ENCODE measurements around the gene MRPL34.
"Not testable (repeated sequence)": the region's sequence is repeated elsewhere in the genome, so short reads cannot be mapped to it uniquely, and the experiment has no call there.

MRPL34 gene

DNA sequence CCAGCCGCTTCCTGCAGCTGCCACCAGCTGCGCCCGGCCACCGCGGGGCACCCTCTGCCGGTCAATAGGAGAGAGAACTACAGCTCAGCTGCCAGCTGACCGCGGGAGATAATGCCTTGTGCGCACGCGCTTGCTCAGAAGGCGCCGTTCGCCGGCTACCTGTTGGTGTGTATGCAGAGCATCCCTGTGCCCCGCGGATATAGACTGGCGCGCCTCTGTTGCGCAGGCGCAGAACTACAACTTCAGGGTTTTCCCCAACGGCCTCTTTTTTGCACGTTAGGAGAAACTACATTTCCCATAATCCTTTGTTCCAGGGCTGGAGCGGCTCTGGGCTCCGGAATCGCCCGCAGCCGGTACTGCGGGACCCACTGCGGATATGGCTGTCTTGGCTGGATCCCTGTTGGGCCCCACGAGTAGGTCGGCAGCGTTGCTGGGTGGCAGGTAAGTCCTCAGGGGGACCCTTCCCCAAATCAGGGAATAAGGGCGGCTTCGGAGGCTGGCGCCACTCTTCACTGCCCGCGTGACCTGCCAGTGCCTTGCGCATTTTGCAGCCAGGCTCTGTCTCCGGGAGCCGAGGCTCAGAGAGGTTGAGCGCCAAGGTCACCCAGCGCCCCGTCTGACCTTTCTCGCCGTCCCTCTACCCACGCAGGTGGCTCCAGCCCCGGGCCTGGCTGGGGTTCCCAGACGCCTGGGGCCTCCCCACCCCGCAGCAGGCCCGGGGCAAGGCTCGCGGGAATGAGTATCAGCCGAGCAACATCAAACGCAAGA is at the start of gene MRPL34:
MRPL34 (plus strand) TSS at position 356 of the 768 bp plus-strand sequence; CDS start at position 377, 21 bp downstream.
- peak; percentile 97 to 99 (median 99) for DNase-seq

DNA sequence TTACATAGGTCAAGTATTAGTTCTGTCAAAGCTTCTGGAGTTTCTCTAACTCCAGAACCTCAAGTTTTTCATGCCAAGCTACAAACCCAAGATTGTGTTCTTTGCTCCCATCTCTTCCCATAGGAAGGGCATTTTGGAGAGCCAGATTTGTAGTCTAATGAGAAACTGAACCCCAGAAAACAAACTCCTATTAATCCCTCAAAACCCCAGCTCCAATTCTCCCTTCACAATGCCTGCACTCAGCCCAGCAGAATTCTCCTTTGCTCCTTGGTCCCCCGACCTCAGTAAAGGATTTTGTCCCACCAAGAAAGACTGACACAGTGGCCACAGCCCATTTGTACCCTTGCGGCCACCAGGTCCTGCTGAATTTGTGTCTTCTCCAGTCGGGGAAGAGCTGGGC is 49.5 kb upstream of the MRPL34 start:
- no peak for DNase-seq

- DNase-seq, result no peak
Observed at GRCh38 chr19:17259118-17259780, 46.4 kb upstream of the MRPL34 start.

DNA sequence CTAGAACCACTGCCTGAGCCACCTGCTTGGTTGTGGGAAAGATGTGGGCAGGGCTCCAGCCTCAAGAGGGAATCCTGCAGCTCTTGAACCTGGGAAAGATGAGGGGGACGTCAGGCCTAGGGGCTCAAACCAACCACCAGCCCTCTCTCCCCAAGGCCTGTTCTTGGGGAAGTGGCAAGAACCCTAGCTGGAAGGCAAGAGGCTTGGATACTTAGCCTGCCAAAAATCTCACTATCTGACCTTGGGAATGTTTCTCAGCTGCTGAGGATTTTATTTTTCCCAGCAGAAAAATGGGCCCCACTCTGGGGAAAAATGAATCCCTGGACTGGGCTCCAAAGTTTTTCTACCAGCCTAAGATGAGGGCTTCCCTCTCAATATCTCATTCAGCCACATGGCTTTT is 45.7 kb upstream of the MRPL34 start:
- DNase-seq, result no peak

DNA sequence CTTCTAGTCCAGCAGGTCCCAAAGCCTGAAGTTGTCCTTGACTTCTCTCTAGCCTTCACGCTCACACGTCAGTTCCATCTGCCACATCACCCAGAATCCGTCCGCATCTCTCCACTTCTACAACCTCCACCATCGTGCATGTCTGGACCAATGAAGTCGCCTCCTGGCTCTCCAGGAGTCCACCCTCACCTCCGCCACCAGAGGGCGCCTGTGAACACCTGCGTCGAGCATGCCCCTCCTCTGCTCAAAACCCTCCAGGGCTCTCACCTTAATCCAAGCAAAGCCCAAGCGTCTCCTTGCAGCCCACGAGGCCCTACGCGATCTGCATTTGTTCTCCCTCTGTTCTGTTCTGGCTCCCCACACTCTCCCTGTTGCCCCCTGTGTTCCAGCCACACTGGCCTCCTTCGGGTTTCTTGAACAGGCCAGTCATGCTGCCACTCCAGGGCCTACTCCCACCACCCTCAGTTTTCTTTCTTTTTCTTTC is 44.8 kb upstream of the MRPL34 start:
- DNase-seq, result peak; percentile 80 to 92 (median 91)

GRCh38 chr19:17262557-17262956 is 43.1 kb upstream of the MRPL34 start:
- DNase-seq, result no peak

- no peak for DNase-seq
Observed at GRCh38 chr19:17263712-17264640, 41.7 kb upstream of the MRPL34 start.

DNA sequence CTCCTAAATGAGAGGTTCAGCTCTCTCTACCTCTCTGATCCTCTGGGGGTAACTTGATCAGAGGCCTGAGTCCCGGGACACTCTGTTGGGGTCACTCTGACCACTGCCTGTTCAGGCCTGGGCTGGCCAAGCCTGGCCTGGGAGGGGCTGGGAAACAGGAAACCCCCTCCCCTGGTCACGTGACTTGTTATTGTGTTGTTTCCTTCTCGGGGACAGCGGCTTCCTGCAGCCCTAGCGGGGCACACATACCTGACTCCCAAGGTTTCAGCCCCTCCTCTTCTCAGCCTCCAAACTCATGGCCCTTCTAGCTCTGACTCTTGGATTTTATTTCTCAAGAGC is 41.1 kb upstream of the MRPL34 start, which contains the start of gene USHBP1:
USHBP1 (minus strand) TSS at position 105 of the 339 bp plus-strand sequence. CDS start 446 bp downstream, outside the sequence.
- peak in 1 of 3 donors; percentile 25 for DNase-seq

DNA sequence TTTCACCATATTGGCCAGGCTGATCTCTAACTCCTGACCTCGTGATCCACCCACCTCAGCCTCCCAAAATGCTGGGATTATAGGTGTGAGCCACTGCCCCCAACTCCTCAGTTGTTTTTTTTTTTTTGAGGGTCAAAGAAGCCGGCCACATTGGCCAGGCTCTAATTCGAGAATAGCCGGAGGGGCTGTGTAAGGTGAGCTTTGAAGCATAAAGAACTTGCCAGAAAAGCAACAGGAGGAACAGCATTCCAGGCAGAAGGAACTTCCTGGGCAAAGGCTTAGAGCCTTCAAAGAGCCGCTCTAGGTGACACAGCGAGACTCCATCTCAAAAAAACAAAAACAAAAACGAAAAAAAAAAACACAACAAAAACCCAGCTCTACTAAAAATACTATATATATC is 39.6 kb upstream of the MRPL34 start:
- no peak for DNase-seq

DNA sequence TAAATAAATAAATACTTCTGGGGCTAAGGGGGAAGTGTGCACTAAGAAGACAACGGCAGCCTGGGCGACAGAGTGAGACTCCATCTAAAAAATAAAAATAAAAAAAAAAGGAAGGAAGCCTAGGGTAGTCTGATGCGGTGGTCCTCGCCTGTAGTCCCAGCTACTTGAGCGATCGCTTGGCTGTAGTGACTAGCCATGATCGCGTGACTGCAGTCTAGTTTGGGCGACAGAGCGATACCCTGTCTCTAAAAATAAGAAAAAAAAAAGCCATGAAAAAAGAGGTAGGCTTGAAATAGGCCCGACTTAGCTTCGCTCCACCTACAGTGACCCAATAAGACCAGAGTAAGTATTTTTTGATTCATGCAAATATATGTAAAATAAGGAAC is 39.1 kb upstream of the MRPL34 start:
- peak in 1 of 3 donors; percentile 23 for DNase-seq

- peak; percentile 97 to 99 (median 97) for DNase-seq
Observed at GRCh38 chr19:17266975-17267788, 38.5 kb upstream of the MRPL34 start, which contains the start of gene BABAM1. Gene BABAM1 (plus strand): TSS chr19:17267443. CDS start chr19:17268807, 1,364 bp downstream.

DNA sequence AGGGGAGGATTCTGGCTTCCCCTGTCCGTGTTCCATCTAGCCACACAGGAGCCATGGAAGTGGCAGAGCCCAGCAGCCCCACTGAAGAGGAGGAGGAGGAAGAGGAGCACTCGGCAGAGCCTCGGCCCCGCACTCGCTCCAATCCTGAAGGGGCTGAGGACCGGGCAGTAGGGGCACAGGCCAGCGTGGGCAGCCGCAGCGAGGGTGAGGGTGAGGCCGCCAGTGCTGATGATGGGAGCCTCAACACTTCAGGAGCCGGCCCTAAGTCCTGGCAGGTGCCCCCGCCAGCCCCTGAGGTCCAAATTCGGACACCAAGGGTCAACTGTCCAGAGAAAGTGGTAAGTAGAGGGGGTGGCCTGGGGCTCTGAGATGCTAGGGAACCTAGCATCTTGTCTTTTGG is 36.9 kb upstream of the MRPL34 start:
- no peak for DNase-seq

DNA sequence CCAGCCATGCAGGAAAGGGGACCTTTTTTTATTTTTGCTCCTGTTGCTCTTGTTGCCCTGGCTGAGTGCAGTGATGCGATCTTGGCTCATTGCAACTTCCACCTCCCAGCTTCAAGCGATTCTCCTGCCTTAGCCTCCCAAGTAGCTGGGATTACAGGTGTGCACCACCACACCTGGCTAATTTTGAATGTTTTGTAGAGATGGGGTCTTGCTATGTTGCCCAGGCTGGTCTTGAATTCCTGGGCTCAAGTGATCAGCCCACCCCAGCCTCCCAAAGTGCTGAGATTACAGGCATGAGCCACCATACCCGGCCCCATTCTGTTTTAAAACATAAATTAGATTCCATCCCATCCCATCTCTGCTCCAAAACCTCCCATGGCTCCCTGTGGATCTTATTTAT is 30.8 kb upstream of the MRPL34 start:
- DNase-seq, result not testable (repeated sequence)

DNA sequence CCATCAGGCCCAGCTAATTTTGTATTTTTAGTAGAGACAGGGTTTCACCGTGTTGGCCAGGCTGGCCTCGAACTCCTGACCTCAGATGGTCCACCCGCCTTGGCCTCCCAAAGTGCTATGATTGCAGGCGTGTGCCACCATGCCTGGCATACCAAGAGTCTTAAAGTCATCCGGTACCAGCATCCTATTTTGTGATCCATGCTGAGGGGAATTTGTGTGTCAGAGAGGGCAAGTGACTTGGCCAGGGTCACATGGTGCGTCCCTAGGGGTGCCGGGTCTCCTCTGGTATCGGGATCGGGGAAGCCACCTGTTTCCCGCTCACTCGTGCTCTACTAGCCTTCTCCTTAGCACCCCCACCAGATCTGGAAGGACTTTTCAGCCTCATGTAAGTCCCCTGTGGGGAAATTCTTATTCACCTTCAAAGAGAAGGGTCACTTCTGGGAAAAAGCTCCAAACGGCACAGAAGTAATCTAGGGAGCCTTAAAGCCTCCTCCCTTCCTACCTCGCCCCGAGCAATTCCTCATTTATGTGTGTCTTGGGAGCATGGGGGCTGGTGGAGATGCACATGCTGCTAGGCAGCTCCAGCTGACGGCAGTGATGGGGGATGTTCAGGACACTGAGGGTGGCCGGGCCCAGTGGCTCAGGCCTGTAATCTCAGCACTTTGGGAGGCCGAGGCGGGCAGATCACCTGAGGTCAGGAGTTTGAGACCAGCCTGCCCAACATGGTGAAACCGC is 30.1 kb upstream of the MRPL34 start:
- DNase-seq, result no peak

- DNase-seq, result no peak
Observed at GRCh38 chr19:17279436-17279835, 26.2 kb upstream of the MRPL34 start.

GRCh38 chr19:17281391-17282304 is 24.0 kb upstream of the MRPL34 start, which contains the start of gene ANKLE1:
Gene ANKLE1 (plus strand): TSS chr19:17281901. CDS start chr19:17281921, 20 bp downstream.
- peak; percentile 91 to 93 (median 92) for DNase-seq

GRCh38 chr19:17282488-17283125 is 23.1 kb upstream of the MRPL34 start:
- DNase-seq, result peak; percentile 83 to 94 (median 84)

GRCh38 chr19:17283504-17283996 is 22.1 kb upstream of the MRPL34 start:
- DNase-seq, result no peak
